Tibial nerve (tissue), 3 donors: ENCODE data around the gene SPATA13.

Experiments used
- CTCF ChIP-seq, 5 experiments: fragments of 200-600 bp in 3 of 5; fragments of 450-650 bp in 2 of 5; sonication (generic) in 3 of 5; IDR thresholded peaks; one replicate each; pipeline ENCODE4 v1.5.1; 2016 to 2019; ENCODE audit warnings: antibody characterized with exemption in 5 of 5, mild to moderate bottlenecking in 3 of 5, moderate library complexity in 2 of 5
- POLR2A ChIP-seq, 2 donors: fragments of 450-650 bp; IDR thresholded peaks; one replicate each; pipeline ENCODE4 v1.6.1; 2017; ENCODE audit warnings: antibody characterized with exemption in 2 of 2, mild to moderate bottlenecking in 2 of 2, moderate library complexity in 2 of 2

GRCh38 chr13:24214528-24214927 lies 54.0 kb downstream of the SPATA13 start:
- no peak for TF ChIP-seq POLR2A (IDR thresholded peaks at IDR 0.05)
- no peak for TF ChIP-seq CTCF (IDR thresholded peaks at IDR 0.05)
